Kidney epithelial cell (primary cell): ENCODE results near the gene TDRD1. TPM values are rescaled to one million over a fixed set of nuclear protein-coding genes. Genes with fewer than 3 reads are reported as not detected.

ENCODE experiments used
- DNase-seq: peaks from one replicate; pipeline ENCODE4 v3.0.0-alpha.2; 2010; ENCODE audit warnings: low read depth
- H3K27me3 ChIP-seq: 2 replicates; pipeline ENCODE4 v1.6.0; 2011; ENCODE audit warnings: low read length; ENCODE audit not compliant: control insufficient read depth, insufficient read depth
- H3K36me3 ChIP-seq: 2 replicates; pipeline ENCODE4 v1.5.1; 2011; ENCODE audit warnings: low read length; ENCODE audit not compliant: control insufficient read depth, insufficient read depth
- H3K4me3 ChIP-seq: 2 replicates; pipeline ENCODE4 v1.5.1; 2011; ENCODE audit warnings: low read depth, mild to moderate bottlenecking, control low read depth, low read length
- CTCF ChIP-seq: IDR thresholded peaks from 2 replicates; pipeline ENCODE4 v1.5.1; 2011; ENCODE audit warnings: mild to moderate bottlenecking, moderate library complexity, low read length, control low read depth, inconsistent platforms; ENCODE audit not compliant: insufficient read depth, poor library complexity, severe bottlenecking
- total RNA-seq: library from RNA; depleted of rRNA; stranded (reverse); fragments of >200 nt; gene quantifications from 2 replicates; pipeline ENCODE4 v1.2.3, GENCODE V29; 2015

The TDRD1 gene
- total RNA-seq, 1 donor from 2014 or later, result not detected

- Histone ChIP-seq H3K4me3 (no peak overlapping the region), H3K27me3 (no peaks in the 10 kb centered on the region), H3K36me3 (no peaks in the 10 kb centered on the region)
- no peak for DNase-seq
- TF ChIP-seq CTCF, result no peak
These were observed 80.7 kb downstream of the TDRD1 start for GRCh38 chr10:114259824-114260223.

GRCh38 chr10:114260366-114260765 is 81.2 kb downstream of the TDRD1 start:
- TF ChIP-seq CTCF, result no peak
- H3K4me3 ChIP-seq, result no peak overlapping the region
- H3K27me3 ChIP-seq, result no peaks in the 10 kb centered on the region
- H3K36me3 ChIP-seq, result no peaks in the 10 kb centered on the region
- DNase-seq, result no peak

GRCh38 chr10:114261076-114261475 is 81.9 kb downstream of the TDRD1 start:
- no peaks in the 10 kb centered on the region for H3K36me3 ChIP-seq
- TF ChIP-seq CTCF, result no peak
- H3K27me3 ChIP-seq, result no peaks in the 10 kb centered on the region
- peak; percentile 51 for DNase-seq
- no peak overlapping the region for H3K4me3 ChIP-seq

- no peak overlapping the region for H3K4me3 ChIP-seq
- no peaks in the 10 kb centered on the region for H3K27me3 ChIP-seq
- no peaks in the 10 kb centered on the region for H3K36me3 ChIP-seq
- DNase-seq, result no peak
- no peak for TF ChIP-seq CTCF
These were observed 83.3 kb downstream of the TDRD1 start for GRCh38 chr10:114262496-114262895.

- TF ChIP-seq CTCF, result no peak
- Histone ChIP-seq H3K4me3 (no peak overlapping the region), H3K36me3 (no peaks in the 10 kb centered on the region), H3K27me3 (no peaks in the 10 kb centered on the region)
- DNase-seq, result no peak
These were observed 86.4 kb downstream of the TDRD1 start for GRCh38 chr10:114265392-114266053.

GRCh38 chr10:114266521-114266920 is 87.4 kb downstream of the TDRD1 start:
- TF ChIP-seq CTCF, result no peak
- H3K36me3 ChIP-seq, result no peaks in the 10 kb centered on the region
- H3K27me3 ChIP-seq, result no peaks in the 10 kb centered on the region
- DNase-seq, result no peak
- H3K4me3 ChIP-seq, result no peak overlapping the region
